Upper lobe of right lung (tissue), 1 donor: ENCODE results near the gene ASIC1. TPM values are rescaled to one million over a fixed set of nuclear protein-coding genes. Genes with fewer than 3 reads are reported as not detected.
A peak's percentile ranks its signal among the peaks of the same experiment; 100 is the strongest.

Source experiments
- ATAC-seq: fragments of 200-7000 bp; cut with Tn5 transposase; one replicate; pipeline ENCODE4 v1.9.1; 2020; ENCODE audit warnings: mild to moderate bottlenecking, moderate library complexity
- DNase-seq: peaks from one replicate; pipeline ENCODE4 v3.0.0-alpha.2; 2020
- H3K27ac ChIP-seq: fragments of 200-600 bp; one replicate; pipeline ENCODE4 v1.8.0; 2022
- H3K27me3 ChIP-seq: fragments of 200-600 bp; one replicate; pipeline ENCODE4 v1.8.0; 2022; ENCODE audit warnings: mild to moderate bottlenecking
- H3K36me3 ChIP-seq: fragments of 200-600 bp; one replicate; pipeline ENCODE4 v1.8.0; 2022
- H3K4me1 ChIP-seq: fragments of 200-600 bp; one replicate; pipeline ENCODE4 v1.8.0; 2022
- H3K4me3 ChIP-seq: fragments of 200-600 bp; one replicate; pipeline ENCODE4 v1.8.0; 2022; ENCODE audit warnings: mild to moderate bottlenecking
- H3K9me3 ChIP-seq: fragments of 200-600 bp; one replicate; pipeline ENCODE4 v1.8.0; 2022
- CTCF ChIP-seq: fragments of 200-600 bp; IDR thresholded peaks from one replicate; pipeline ENCODE4 v1.8.0; 2022; ENCODE audit warnings: antibody characterized with exemption
- intact Hi-C: fragments of 100-400 bp; cut with DNase I; formaldehyde crosslinking; loops from one replicate; pipeline ENCODE4 v1.11.0; 2022
- total RNA-seq: library from RNA; stranded (reverse); fragmentation: NEBNext Ultra II Directional; extraction: Animal tissue kit (Norgen Biotek cat#: 25700); gene quantifications from one replicate; pipeline ENCODE4 v1.2.1, GENCODE V29; 2021
- donor health status: DM: no; HTN: yes; CAD: no; lungs with severe emphysema.

ASIC1 gene
- total RNA-seq, 1 donor from 2014 or later, result 0.35 TPM

- H3K36me3 ChIP-seq, result no peaks in the 10 kb centered on the region
- intact Hi-C loops, result loop anchor here (5.0 to 10.0 kb wide), 2 partner anchors 92 to 194 kb away; no protein-coding TSS in a partner anchor
- H3K27ac ChIP-seq, result no peak overlapping the region
- H3K4me1 ChIP-seq, result peaks cover 7% of the 10 kb centered on the region
- H3K4me3 ChIP-seq, result no peak overlapping the region
- ATAC-seq (no peak), DNase-seq (no peak)
- H3K27me3 ChIP-seq, result peaks cover 18% of the 10 kb centered on the region
- H3K9me3 ChIP-seq, result no peaks in the 10 kb centered on the region
- no peak for TF ChIP-seq CTCF
Observed at GRCh38 chr12:50058743-50059312, 1.4 kb downstream of the ASIC1 start.

GRCh38 chr12:50059440-50060119 is 2.2 kb downstream of the ASIC1 start:
- Histone ChIP-seq H3K27me3 (peaks cover 18% of the 10 kb centered on the region), H3K4me1 (peaks cover 7% of the 10 kb centered on the region), H3K4me3 (no peak overlapping the region), H3K27ac (no peak overlapping the region), H3K36me3 (no peaks in the 10 kb centered on the region), H3K9me3 (no peaks in the 10 kb centered on the region)
- intact Hi-C loops, result loop anchor here (5.0 to 10.0 kb wide), 2 partner anchors 92 to 195 kb away; no protein-coding TSS in a partner anchor
- ATAC-seq (no peak), DNase-seq (no peak)
- TF ChIP-seq CTCF, result no peak

DNA sequence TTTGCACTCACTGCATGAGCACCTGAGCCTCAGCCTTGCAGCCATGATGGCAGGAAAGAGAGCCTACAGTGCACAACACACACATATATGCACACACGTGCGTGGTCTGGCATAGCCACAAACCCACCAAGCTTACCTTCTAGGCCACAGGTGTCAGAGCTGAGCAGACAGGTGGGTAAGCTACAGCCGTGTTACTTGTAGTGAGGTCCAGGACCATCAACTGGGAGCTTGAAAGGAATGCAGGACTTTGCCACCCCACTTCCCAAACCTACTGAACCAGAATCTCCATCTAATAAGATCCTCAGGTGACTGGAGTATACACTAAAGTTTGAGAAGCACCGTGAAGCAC is 2.7 kb downstream of the ASIC1 start:
- Histone ChIP-seq H3K27me3 (peaks cover 18% of the 10 kb centered on the region), H3K36me3 (no peaks in the 10 kb centered on the region), H3K9me3 (no peaks in the 10 kb centered on the region), H3K4me3 (no peak overlapping the region), H3K4me1 (peaks cover 7% of the 10 kb centered on the region), H3K27ac (no peak overlapping the region)
- no peak for TF ChIP-seq CTCF
- DNase-seq, result no peak
- intact Hi-C loops, result no loop called here
- no peak for ATAC-seq

DNA sequence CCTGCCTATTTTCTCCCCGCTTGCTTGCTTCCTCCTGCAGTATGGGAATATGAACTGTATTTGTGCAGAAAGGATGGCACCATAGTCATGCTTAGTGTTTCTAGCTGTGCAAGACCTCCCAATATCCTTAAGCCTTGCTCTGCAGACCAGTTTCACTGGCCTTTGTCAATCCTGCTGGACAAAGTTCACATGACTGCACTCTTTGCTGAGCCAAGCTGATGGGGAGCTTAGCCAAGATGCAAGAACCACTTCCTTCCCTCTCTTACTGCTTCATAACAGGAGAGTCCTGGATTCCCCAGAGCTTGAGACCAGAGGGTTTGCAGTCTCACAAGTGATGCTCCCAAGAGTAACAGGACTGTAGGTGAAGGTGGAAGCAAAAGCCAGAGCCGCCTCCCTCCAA is 3.8 kb downstream of the ASIC1 start:
- Histone ChIP-seq H3K4me3 (no peak overlapping the region), H3K9me3 (no peaks in the 10 kb centered on the region), H3K27me3 (peaks cover 18% of the 10 kb centered on the region), H3K36me3 (no peaks in the 10 kb centered on the region), H3K27ac (no peak overlapping the region), H3K4me1 (peaks cover 7% of the 10 kb centered on the region)
- intact Hi-C loops, result no loop called here
- DNase-seq (no peak), ATAC-seq (peak; percentile 33)
- no peak for TF ChIP-seq CTCF

GRCh38 chr12:50061946-50062686 is 4.7 kb downstream of the ASIC1 start:
- Histone ChIP-seq H3K9me3 (no peaks in the 10 kb centered on the region), H3K4me3 (no peak overlapping the region), H3K27ac (no peak overlapping the region), H3K4me1 (no peaks in the 10 kb centered on the region), H3K27me3 (peaks cover 11% of the 10 kb centered on the region), H3K36me3 (no peaks in the 10 kb centered on the region)
- ATAC-seq (no peak), DNase-seq (no peak)
- no peak for TF ChIP-seq CTCF
- intact Hi-C loops, result no loop called here
